Fibroblast of the aortic adventitia (primary cell): ENCODE data around the gene ASCC3. TPM values are rescaled to one million over a fixed set of nuclear protein-coding genes. Genes with fewer than 3 reads are reported as not detected.
A peak's percentile ranks its signal among the peaks of the same experiment; 100 is the strongest.

Source experiments
- DNase-seq: peaks from one replicate; pipeline ENCODE4 v3.0.0-alpha.2; 2010; ENCODE audit warnings: low read depth
- H3K4me3 ChIP-seq: 2 replicates; pipeline ENCODE4 v1.5.1; 2011; ENCODE audit warnings: low read depth, mild to moderate bottlenecking, control low read depth, low read length, moderate library complexity
- CTCF ChIP-seq: IDR thresholded peaks from 2 replicates; pipeline ENCODE4 v1.5.1; 2011; ENCODE audit warnings: mild to moderate bottlenecking, low read length, control low read depth, inconsistent platforms; ENCODE audit not compliant: insufficient read depth
- total RNA-seq: library from RNA; depleted of rRNA; stranded (reverse); fragments of >200 nt; gene quantifications from 2 replicates; pipeline ENCODE4 v1.2.3, GENCODE V29; 2012; ENCODE audit warnings: low replicate concordance

Gene ASCC3
- total RNA-seq, 1 donor, result 87.5 TPM

- no peak for TF ChIP-seq CTCF
- no peak overlapping the region for H3K4me3 ChIP-seq
- DNase-seq, result no peak
Observed at GRCh38 chr6:100810015-100810414, 71.1 kb downstream of the ASCC3 start.

GRCh38 chr6:100809346-100809745 lies 71.8 kb downstream of the ASCC3 start:
- H3K4me3 ChIP-seq, result no peak overlapping the region
- no peak for DNase-seq
- TF ChIP-seq CTCF, result no peak

- no peak for TF ChIP-seq CTCF
- peak; percentile 39 for DNase-seq
- H3K4me3 ChIP-seq, result no peak overlapping the region
Observed at GRCh38 chr6:100808638-100809275, 72.4 kb downstream of the ASCC3 start.

GRCh38 chr6:100806296-100806695 lies 74.8 kb downstream of the ASCC3 start:
- H3K4me3 ChIP-seq, result no peak overlapping the region
- no peak for TF ChIP-seq CTCF
- no peak for DNase-seq

- no peak for DNase-seq
- H3K4me3 ChIP-seq, result no peak overlapping the region
- TF ChIP-seq CTCF, result no peak
Observed at GRCh38 chr6:100803264-100804045, 77.7 kb downstream of the ASCC3 start.

- TF ChIP-seq CTCF, result no peak
- no peak overlapping the region for H3K4me3 ChIP-seq
- no peak for DNase-seq
Observed at GRCh38 chr6:100801036-100801435, 80.1 kb downstream of the ASCC3 start.
